Upper lobe of right lung (tissue), 1 donor: ENCODE results near the gene CHSY1. TPM values are rescaled to one million over a fixed set of nuclear protein-coding genes. Genes with fewer than 3 reads are reported as not detected.

Source experiments
- ATAC-seq: fragments of 200-7000 bp; cut with Tn5 transposase; one replicate; pipeline ENCODE4 v1.9.1; 2020; ENCODE audit warnings: mild to moderate bottlenecking, moderate library complexity
- DNase-seq: peaks from one replicate; pipeline ENCODE4 v3.0.0-alpha.2; 2020
- H3K27ac ChIP-seq: fragments of 200-600 bp; one replicate; pipeline ENCODE4 v1.8.0; 2022
- H3K27me3 ChIP-seq: fragments of 200-600 bp; one replicate; pipeline ENCODE4 v1.8.0; 2022; ENCODE audit warnings: mild to moderate bottlenecking
- H3K36me3 ChIP-seq: fragments of 200-600 bp; one replicate; pipeline ENCODE4 v1.8.0; 2022
- H3K4me1 ChIP-seq: fragments of 200-600 bp; one replicate; pipeline ENCODE4 v1.8.0; 2022
- H3K4me3 ChIP-seq: fragments of 200-600 bp; one replicate; pipeline ENCODE4 v1.8.0; 2022; ENCODE audit warnings: mild to moderate bottlenecking
- H3K9me3 ChIP-seq: fragments of 200-600 bp; one replicate; pipeline ENCODE4 v1.8.0; 2022
- intact Hi-C: fragments of 100-400 bp; cut with DNase I; formaldehyde crosslinking; loops from one replicate; pipeline ENCODE4 v1.11.0; 2022
- total RNA-seq: library from RNA; stranded (reverse); fragmentation: NEBNext Ultra II Directional; extraction: Animal tissue kit (Norgen Biotek cat#: 25700); gene quantifications from one replicate; pipeline ENCODE4 v1.2.1, GENCODE V29; 2021
- TF ChIP-seq, protein P1 (sequence below): fragments of 200-600 bp; IDR thresholded peaks from one replicate; pipeline ENCODE4 v1.8.0; 2022; ENCODE audit warnings: antibody characterized with exemption
- donor health status: DM: no; HTN: yes; CAD: no; lungs with severe emphysema.

Gene CHSY1
- total RNA-seq, 1 donor from 2014 or later, result 40.6 TPM

DNA sequence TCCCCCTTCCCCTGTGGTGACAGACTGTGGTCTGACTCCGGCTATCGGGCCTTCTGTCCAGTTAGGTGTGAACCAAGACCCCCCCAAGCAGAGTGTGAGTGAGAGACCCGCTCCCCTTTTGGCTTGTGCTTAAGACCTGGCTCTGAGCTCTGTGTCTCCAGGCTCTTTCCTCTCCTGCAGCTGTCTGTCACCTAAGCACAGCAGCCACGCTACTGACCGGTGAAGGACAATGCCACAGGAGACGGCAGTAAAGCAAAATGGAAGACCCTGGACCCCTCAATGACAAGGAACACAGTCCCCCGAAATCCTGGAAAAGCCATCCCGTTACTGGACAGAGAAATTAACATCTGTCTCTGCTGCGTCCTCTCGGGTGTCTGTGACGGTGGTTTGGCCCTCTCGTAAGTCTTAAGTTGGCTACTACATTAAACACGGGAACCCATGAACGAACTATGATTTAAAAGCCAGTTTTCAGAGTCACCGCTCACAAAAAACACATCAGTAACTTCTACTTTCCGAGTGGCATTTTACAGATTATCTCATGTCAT lies 53.7 kb downstream of the CHSY1 start:
- ATAC-seq, result no peak
- no peaks in the 10 kb centered on the region for H3K36me3 ChIP-seq
- no peak overlapping the region for H3K4me3 ChIP-seq
- H3K27me3 ChIP-seq, result no peaks in the 10 kb centered on the region
- no peak for DNase-seq
- peaks cover 59% of the 10 kb centered on the region for H3K4me1 ChIP-seq
- intact Hi-C loops, result no loop called here
- peak overlapping the region; percentile 53 for H3K27ac ChIP-seq
- H3K9me3 ChIP-seq, result no peaks in the 10 kb centered on the region
- TF ChIP-seq, protein P1, sequence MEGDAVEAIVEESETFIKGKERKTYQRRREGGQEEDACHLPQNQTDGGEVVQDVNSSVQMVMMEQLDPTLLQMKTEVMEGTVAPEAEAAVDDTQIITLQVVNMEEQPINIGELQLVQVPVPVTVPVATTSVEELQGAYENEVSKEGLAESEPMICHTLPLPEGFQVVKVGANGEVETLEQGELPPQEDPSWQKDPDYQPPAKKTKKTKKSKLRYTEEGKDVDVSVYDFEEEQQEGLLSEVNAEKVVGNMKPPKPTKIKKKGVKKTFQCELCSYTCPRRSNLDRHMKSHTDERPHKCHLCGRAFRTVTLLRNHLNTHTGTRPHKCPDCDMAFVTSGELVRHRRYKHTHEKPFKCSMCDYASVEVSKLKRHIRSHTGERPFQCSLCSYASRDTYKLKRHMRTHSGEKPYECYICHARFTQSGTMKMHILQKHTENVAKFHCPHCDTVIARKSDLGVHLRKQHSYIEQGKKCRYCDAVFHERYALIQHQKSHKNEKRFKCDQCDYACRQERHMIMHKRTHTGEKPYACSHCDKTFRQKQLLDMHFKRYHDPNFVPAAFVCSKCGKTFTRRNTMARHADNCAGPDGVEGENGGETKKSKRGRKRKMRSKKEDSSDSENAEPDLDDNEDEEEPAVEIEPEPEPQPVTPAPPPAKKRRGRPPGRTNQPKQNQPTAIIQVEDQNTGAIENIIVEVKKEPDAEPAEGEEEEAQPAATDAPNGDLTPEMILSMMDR, result no peak

DNA sequence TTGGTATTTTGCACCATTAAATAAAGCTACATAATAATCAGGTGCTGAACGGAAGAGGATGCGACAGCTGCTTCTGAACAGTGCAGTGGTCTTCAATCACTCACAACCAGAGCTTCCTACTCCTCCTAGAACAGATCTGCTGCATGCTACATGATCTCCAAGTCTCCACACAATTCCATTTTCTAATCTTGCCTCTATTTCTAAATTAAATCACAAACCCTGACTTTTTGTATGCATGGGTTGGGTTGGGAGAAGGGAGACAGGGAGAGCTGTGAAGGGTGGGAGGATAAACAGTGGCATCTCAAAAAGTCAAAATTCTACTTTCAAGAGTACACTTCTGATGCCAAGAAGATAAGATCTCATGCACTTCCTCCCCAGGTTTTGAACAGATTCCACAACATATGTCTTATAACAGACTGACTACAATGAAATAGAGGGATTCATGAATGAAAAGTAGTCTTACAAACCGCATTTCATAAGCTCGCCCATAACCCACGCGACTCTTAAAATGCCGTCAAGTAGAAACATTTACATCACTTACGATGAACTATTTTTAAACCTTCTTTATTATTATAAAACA lies 57.2 kb downstream of the CHSY1 start:
- peaks cover 54% of the 10 kb centered on the region for H3K4me1 ChIP-seq
- ATAC-seq (no peak), DNase-seq (no peak)
- no peak overlapping the region for H3K4me3 ChIP-seq
- intact Hi-C loops, result no loop called here
- H3K27ac ChIP-seq, result peak overlapping the region; percentile 55
- H3K27me3 ChIP-seq, result no peaks in the 10 kb centered on the region
- no peaks in the 10 kb centered on the region for H3K36me3 ChIP-seq
- H3K9me3 ChIP-seq, result no peaks in the 10 kb centered on the region
- TF ChIP-seq, protein P1, result no peak

DNA sequence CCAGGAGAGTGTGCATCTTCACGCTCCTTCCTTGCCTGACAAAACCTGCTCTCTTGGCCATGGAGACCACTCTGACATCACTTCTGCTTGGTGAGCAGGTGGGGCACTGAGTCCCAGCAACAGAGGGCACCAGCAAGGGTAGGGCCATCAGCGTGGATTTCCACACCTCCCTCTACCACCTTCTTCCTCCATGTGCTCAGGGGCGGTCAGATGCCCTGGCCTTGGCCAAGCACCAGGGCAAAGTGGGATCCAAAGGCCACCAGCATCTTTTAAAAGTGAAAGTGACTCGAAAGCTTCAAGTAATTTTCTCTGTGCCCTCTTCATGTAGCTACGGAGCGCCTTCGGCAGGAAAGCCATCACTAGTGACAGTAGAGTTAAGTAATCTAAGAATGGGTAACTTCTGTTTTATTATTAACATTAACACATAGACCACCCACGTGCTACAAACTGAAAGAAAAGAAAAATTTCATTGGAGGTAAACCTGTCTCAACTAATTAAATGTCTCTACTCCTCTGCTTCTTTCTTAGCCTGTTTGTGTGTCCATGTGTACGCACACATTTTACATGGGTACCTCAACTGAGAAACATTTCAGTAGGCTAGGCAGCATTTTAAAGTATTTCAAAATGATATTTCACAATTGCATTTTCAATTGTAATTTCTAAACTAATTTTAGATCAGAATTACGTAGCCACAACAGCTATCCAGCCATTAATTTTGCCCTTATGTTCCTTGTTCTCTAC lies 57.9 kb downstream of the CHSY1 start:
- ATAC-seq (peak; percentile 45), DNase-seq (no peak)
- Histone ChIP-seq H3K36me3 (no peaks in the 10 kb centered on the region), H3K4me3 (peak overlapping the region; percentile 15), H3K4me1 (peaks cover 54% of the 10 kb centered on the region), H3K9me3 (no peaks in the 10 kb centered on the region), H3K27ac (peak overlapping the region; percentile 55), H3K27me3 (no peaks in the 10 kb centered on the region)
- intact Hi-C loops, result no loop called here
- TF ChIP-seq, protein P1, result no peak

DNA sequence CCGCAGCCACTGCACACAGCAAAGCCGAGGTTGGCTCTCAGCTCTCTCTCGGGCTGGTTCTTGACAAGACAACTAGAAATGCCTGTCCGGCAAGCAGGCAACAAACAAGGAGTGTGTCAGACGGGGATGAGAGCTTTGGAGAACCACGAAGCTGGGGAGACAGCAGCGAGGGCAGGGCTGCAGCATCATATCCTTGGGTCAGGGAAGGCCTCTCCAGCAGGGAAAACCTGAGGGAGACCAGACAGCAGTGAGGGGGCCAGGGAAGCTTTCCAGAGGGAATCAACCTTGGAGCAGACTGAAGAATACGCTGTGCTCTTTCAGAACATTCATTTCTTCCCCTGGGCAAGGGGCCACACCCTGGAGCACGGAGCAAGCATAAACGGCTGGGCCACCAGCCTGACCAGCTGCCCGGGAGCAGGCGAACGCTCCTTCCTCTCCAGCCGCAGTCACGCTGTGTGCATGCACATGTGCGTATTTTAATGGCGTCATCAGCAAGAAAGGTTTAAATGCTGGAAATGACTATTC lies 58.7 kb downstream of the CHSY1 start:
- peak; percentile 36 for ATAC-seq
- no peak for DNase-seq
- no peaks in the 10 kb centered on the region for H3K36me3 ChIP-seq
- intact Hi-C loops, result no loop called here
- peaks cover 52% of the 10 kb centered on the region for H3K4me1 ChIP-seq
- H3K4me3 ChIP-seq, result peak overlapping the region; percentile 15
- peak overlapping the region; percentile 55 for H3K27ac ChIP-seq
- H3K9me3 ChIP-seq, result no peaks in the 10 kb centered on the region
- H3K27me3 ChIP-seq, result no peaks in the 10 kb centered on the region
- TF ChIP-seq, protein P1, result no peak

DNA sequence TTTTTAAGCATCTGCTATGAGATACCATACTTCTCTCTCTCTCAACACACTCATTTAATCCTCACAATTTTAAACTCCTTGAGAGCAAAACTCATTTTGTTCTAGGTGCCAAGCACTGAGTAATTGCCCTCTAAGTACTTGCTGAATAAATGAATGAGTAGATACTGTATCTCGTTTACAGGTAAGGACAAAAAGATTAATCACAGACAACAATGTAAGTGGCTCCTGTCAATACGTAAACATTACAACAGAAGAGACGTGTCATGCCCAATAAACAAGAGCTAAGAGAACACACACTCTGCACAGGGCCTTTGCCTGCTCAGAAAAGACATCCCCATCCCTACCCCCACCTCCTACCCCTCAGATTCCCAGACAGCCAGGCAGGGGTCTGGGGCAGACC lies 59.8 kb downstream of the CHSY1 start:
- TF ChIP-seq, protein P1, result no peak
- no peaks in the 10 kb centered on the region for H3K36me3 ChIP-seq
- no peak overlapping the region for H3K4me3 ChIP-seq
- ATAC-seq (no peak), DNase-seq (no peak)
- no peaks in the 10 kb centered on the region for H3K27me3 ChIP-seq
- H3K9me3 ChIP-seq, result no peaks in the 10 kb centered on the region
- intact Hi-C loops, result no loop called here
- peaks cover 63% of the 10 kb centered on the region for H3K4me1 ChIP-seq
- H3K27ac ChIP-seq, result peak overlapping the region; percentile 55
